ENCODE results near the gene DDX49. TPM values are rescaled to one million over a fixed set of nuclear protein-coding genes. Genes with fewer than 3 reads are reported as not detected.

Gene DDX49
- total RNA-seq, 1 donor from 2014 or later, result 66.5 TPM

GRCh38 chr19:18967358-18968146 lies 48.0 kb downstream of the DDX49 start:
- intact Hi-C loops (cut with micrococcal nuclease), result no loop called here

GRCh38 chr19:18969931-18970659 lies 50.6 kb downstream of the DDX49 start:
- intact Hi-C loops (cut with micrococcal nuclease), result no loop called here

GRCh38 chr19:18972301-18972811 lies 52.8 kb downstream of the DDX49 start:
- intact Hi-C loops (cut with micrococcal nuclease), result no loop called here

GRCh38 chr19:18972851-18973250 lies 53.3 kb downstream of the DDX49 start:
- intact Hi-C loops (cut with micrococcal nuclease), result no loop called here

GRCh38 chr19:18975011-18975410 lies 55.5 kb downstream of the DDX49 start:
- intact Hi-C loops (cut with micrococcal nuclease), result no loop called here

- intact Hi-C loops (cut with micrococcal nuclease), result no loop called here
These were observed 56.4 kb downstream of the DDX49 start for GRCh38 chr19:18975869-18976268.

Other genes with a start within 250 kb of the DDX49 start
- gene CRTC1, start 236.0 kb upstream of the DDX49 start, total RNA-seq, result 8.9 and 9.2 TPM in 2 replicates
- gene COMP, start 128.4 kb upstream of the DDX49 start, total RNA-seq, result not detected in 2 replicates
- 96.6 and 96.7 TPM in 2 replicates for gene UPF1, start 87.8 kb upstream of the DDX49 start, total RNA-seq
- not detected in 2 replicates for gene CERS1, start 23.6 kb upstream of the DDX49 start, total RNA-seq
- gene COPE, start 328 bp upstream of the DDX49 start, total RNA-seq, result 287 and 295 TPM in 2 replicates
- 0.12 TPM in 2 replicates for gene HOMER3, start 21.5 kb downstream of the DDX49 start, total RNA-seq
- 117 and 121 TPM in 2 replicates for gene SUGP2, start 113.8 kb downstream of the DDX49 start, total RNA-seq
- gene ARMC6, start 113.9 kb downstream of the DDX49 start, total RNA-seq, result 30.7 and 32.8 TPM in 2 replicates
- gene SLC25A42, start 144.3 kb downstream of the DDX49 start, total RNA-seq, result 13.6 and 16.1 TPM in 2 replicates
- gene TMEM161A, start 218.8 kb downstream of the DDX49 start, total RNA-seq, result 26.9 and 30.1 TPM in 2 replicates